DND-41 (cell line): ENCODE data around the gene MAT2A.

Experiments
- EZH2 ChIP-seq: IDR thresholded peaks from 3 replicates; pipeline ENCODE4 v1.6.1; 2012; ENCODE audit warnings: borderline replicate concordance, low read depth, mild to moderate bottlenecking, moderate library complexity, low read length, inconsistent platforms; ENCODE audit not compliant: severe bottlenecking
- TF ChIP-seq, protein P1 (sequence below): IDR thresholded peaks from 2 replicates; pipeline ENCODE4 v1.5.1; 2012; ENCODE audit warnings: borderline replicate concordance, low read length, moderate library complexity, mild to moderate bottlenecking; ENCODE audit not compliant: poor library complexity, severe bottlenecking; ENCODE audit errors: extremely low read depth

DNA sequence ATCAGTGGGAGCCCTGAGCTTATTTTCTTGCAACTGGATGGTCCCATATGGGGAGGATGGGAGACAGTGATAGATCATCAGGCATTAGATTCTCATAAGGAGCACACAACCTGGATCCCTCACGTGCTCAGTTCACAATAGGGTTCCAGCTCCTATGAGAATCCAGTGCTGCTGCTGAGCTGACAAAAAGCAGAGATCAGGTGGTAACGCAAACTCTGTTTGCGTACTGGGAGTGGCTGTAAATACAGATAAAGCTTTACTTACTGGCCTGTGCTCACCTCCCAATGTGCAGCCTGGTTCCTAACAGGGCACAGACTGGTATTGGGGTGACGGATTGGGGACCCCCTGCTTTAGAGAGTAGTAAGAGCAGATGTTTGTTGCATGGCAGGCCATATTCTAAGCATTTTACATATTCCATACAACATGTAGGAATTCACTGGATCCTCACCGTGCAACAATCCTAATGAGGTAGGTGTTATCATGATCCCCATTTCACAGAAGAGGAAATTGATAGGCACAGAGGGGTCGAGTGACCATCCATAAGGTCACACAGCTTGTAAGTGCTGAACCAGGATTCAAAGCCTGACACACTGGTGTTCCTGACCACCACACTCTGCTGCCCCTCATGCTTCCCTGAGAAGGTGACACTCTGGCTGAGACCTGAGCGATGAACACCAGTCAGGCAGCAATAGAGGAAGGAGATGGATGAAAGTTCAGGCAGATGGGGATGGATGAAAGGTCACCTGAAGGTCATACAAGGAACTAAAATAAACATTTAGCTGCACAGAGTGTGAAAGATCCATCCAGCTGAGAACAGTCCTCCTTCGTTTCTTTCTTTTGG, 15.7 kb upstream of the MAT2A start:
- TF ChIP-seq, protein P1, sequence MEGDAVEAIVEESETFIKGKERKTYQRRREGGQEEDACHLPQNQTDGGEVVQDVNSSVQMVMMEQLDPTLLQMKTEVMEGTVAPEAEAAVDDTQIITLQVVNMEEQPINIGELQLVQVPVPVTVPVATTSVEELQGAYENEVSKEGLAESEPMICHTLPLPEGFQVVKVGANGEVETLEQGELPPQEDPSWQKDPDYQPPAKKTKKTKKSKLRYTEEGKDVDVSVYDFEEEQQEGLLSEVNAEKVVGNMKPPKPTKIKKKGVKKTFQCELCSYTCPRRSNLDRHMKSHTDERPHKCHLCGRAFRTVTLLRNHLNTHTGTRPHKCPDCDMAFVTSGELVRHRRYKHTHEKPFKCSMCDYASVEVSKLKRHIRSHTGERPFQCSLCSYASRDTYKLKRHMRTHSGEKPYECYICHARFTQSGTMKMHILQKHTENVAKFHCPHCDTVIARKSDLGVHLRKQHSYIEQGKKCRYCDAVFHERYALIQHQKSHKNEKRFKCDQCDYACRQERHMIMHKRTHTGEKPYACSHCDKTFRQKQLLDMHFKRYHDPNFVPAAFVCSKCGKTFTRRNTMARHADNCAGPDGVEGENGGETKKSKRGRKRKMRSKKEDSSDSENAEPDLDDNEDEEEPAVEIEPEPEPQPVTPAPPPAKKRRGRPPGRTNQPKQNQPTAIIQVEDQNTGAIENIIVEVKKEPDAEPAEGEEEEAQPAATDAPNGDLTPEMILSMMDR: no peak
- TF ChIP-seq EZH2: no peak
